PC-9 (cell line): ENCODE data around the gene GTF2I.

Experiments
- EZH2 ChIP-seq: fragments of 200-600 bp; sonication (generic); IDR thresholded peaks from 2 replicates; pipeline ENCODE4 v1.8.0; 2017; ENCODE audit warnings: antibody characterized with exemption, low read depth
- TF ChIP-seq, protein P1 (sequence below): fragments of 200-600 bp; sonication (generic); conservative IDR thresholded peaks from 2 replicates; pipeline ENCODE4 v1.6.1; 2017; ENCODE audit warnings: mixed run types, antibody characterized with exemption, mild to moderate bottlenecking, moderate library complexity

DNA sequence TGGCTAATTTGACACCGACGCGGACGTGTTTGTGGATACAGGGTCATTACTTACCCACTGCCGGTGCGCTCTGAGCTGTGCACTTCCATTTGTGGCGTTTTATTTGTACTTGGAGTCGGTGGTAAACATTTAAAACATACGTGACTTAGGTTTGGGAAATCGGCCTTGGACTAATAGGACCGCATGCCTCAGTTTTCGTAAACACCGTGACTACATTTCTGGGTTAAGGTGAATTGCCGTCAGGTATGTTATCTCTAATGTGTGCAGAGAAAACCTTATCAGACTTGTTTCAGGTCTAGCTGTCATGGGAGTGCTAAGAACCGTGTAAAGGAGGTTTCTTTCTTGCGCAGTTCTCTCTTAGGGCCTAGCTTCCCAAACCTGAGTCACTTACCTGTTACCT, 64.6 kb downstream of the GTF2I start:
- no peak for TF ChIP-seq EZH2
- TF ChIP-seq, protein P1, sequence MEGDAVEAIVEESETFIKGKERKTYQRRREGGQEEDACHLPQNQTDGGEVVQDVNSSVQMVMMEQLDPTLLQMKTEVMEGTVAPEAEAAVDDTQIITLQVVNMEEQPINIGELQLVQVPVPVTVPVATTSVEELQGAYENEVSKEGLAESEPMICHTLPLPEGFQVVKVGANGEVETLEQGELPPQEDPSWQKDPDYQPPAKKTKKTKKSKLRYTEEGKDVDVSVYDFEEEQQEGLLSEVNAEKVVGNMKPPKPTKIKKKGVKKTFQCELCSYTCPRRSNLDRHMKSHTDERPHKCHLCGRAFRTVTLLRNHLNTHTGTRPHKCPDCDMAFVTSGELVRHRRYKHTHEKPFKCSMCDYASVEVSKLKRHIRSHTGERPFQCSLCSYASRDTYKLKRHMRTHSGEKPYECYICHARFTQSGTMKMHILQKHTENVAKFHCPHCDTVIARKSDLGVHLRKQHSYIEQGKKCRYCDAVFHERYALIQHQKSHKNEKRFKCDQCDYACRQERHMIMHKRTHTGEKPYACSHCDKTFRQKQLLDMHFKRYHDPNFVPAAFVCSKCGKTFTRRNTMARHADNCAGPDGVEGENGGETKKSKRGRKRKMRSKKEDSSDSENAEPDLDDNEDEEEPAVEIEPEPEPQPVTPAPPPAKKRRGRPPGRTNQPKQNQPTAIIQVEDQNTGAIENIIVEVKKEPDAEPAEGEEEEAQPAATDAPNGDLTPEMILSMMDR: no peak
